ENCODE data around the gene CACNA1F.

CACNA1F gene

DNA sequence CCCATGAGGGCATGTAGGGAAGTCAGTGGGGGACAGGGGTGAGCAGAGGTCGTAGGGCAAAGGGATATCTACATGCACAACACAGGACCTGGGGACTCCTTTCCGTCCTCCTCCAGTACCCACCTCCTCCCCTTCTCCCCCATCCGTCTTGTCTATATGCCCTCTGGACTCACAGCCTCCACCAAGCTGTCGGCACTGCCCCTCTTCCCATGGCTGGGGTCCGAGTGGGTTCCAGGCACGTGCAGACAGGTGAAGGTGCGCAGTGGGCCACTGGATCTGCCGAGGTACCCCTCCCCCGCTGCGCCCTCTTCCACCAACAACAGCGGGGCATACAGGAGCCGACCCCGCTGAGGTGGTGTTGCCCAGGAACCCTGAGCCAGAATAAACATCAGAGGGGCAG lies 27.7 kb downstream of the CACNA1F start:
- DNase-seq (ENCODE audit: low spot score): no peak
- in situ Hi-C loops (cut with MboI; ENCODE audit: low sequenced_read_pairs, unreplicated experiment): no loop called here
- no peak for TF ChIP-seq CTCF (IDR thresholded peaks at IDR 0.05; ENCODE audit: borderline replicate concordance, control extremely low read depth, extremely low read depth, insufficient read depth, missing control alignments)

DNA sequence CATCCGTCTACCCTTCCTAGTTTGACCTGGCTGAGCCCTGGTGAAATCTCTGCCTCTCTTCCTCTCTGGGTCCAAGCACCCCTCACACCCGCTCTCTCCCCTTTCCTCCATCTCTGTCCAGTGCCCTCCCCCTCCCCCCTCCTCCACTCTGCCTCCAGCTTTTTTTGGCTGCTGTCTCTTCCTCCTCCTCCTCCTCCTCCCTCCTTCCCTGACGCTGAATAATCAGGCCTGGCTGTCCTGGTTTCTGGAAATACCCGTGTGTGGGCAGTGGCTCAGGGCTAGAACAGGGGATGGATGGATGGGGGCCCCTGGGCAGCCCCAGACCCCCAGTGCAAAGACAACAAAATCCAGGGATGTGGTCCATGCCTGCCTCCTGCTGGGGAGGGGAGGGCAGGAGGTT lies 28.4 kb downstream of the CACNA1F start:
- no peak for DNase-seq (ENCODE audit: low spot score)
- no peak for TF ChIP-seq CTCF (IDR thresholded peaks at IDR 0.05; ENCODE audit: borderline replicate concordance, control extremely low read depth, extremely low read depth, insufficient read depth, missing control alignments)
- in situ Hi-C loops (cut with MboI; ENCODE audit: low sequenced_read_pairs, unreplicated experiment): no loop called here

GRCh38 chrX:49204017-49204416 lies 29.1 kb downstream of the CACNA1F start:
- in situ Hi-C loops (cut with MboI; ENCODE audit: low sequenced_read_pairs, unreplicated experiment): no loop called here
- no peak for DNase-seq (ENCODE audit: low spot score)
- TF ChIP-seq CTCF (IDR thresholded peaks at IDR 0.05; ENCODE audit: borderline replicate concordance, control extremely low read depth, extremely low read depth, insufficient read depth, missing control alignments): no peak

- in situ Hi-C loops (cut with MboI; ENCODE audit: low sequenced_read_pairs, unreplicated experiment): no loop called here
- no peak for TF ChIP-seq CTCF (IDR thresholded peaks at IDR 0.05; ENCODE audit: borderline replicate concordance, control extremely low read depth, extremely low read depth, insufficient read depth, missing control alignments)
Observed at GRCh38 chrX:49203536-49203935, 29.6 kb downstream of the CACNA1F start.

GRCh38 chrX:49202022-49202421 lies 31.1 kb downstream of the CACNA1F start:
- TF ChIP-seq CTCF (IDR thresholded peaks at IDR 0.05; ENCODE audit: borderline replicate concordance, control extremely low read depth, extremely low read depth, insufficient read depth, missing control alignments): no peak
- no peak for DNase-seq (ENCODE audit: low spot score)
- in situ Hi-C loops (cut with MboI; ENCODE audit: low sequenced_read_pairs, unreplicated experiment): no loop called here

More at GRCh38 chrX:49203536-49203935, 29.6 kb downstream of the CACNA1F start:
- DNase-seq (ENCODE audit: low spot score): no peak

DNA sequence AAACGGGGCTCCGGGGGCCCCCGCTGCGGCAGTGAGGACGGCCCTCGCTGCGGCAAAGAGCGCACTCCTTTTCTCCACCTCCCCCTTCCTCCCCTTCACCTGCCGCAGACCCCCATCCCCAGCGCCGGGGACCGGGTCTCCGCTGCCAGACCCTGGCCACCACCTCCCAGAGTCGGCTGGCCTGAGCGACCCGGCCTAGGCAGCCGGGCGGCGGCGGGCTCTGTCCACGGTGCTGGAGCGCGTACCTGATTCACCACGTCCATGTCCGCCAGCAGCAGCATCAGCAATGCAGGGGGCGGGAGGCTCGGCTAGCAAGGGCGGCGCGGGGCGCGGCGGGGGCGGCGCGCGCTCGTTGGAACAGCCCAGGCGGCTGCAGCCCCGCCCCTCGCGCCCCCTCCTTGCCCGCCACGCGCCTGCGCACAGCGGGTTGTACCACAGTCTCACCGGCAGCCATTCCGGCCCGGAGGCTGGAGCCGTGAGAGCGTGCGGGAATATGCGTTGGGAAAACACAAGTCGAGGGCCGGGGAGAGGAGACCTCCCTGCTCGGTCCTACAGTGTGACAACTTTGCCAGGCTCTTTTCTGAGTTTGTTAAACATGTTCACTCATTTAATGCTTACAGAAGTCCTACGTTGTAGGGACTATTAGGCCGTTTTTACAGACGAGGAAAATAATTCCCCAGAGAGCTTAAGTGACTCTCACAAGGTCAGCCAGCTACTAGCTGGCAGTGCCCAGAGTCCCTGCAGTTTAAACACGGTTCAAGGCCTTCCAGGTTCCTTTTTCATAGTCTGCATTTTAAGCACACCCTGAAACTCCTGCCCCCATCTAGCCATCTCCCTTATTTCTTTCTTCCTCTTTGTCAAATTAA lies 33.0 kb downstream of the CACNA1F start, which contains the start of gene SYP:
Gene SYP (minus strand): TSS at position 288 of the 866 bp plus-strand sequence. CDS start 7 bp downstream, at position 281.
- TF ChIP-seq CTCF (IDR thresholded peaks at IDR 0.05; ENCODE audit: borderline replicate concordance, control extremely low read depth, extremely low read depth, insufficient read depth, missing control alignments): no peak
- in situ Hi-C loops (cut with MboI; ENCODE audit: low sequenced_read_pairs, unreplicated experiment): no loop called here
- DNase-seq (ENCODE audit: low spot score): peak; percentile 93

Data from GM13976 (cell line).